Testis (tissue), 2 donors: ENCODE measurements around the gene TUNAR.

ENCODE experiments used
- CTCF ChIP-seq, 3 experiments: fragments of 450-650 bp in 2 of 3; fragments of 200-600 bp in 1 of 3; sonication (generic) in 1 of 3; IDR thresholded peaks; one replicate each; pipeline ENCODE4 v1.5.1; 2016 to 2019; ENCODE audit warnings: antibody characterized with exemption in 3 of 3, mild to moderate bottlenecking in 2 of 3, moderate library complexity in 1 of 3
- POLR2A ChIP-seq: fragments of 450-650 bp; IDR thresholded peaks from one replicate; pipeline ENCODE4 v1.6.1; 2017; ENCODE audit warnings: antibody characterized with exemption, mild to moderate bottlenecking, moderate library complexity

- no peak for TF ChIP-seq CTCF (IDR thresholded peaks at IDR 0.05)
- TF ChIP-seq POLR2A, result no peak
Measured at GRCh38 chr14:95953111-95953724, 76.6 kb downstream of the TUNAR start.
